ENCODE results near the gene RFC3. TPM values are rescaled to one million over a fixed set of nuclear protein-coding genes. Genes with fewer than 3 reads are reported as not detected.

RFC3 gene
- total RNA-seq, 1 experiment from 2014 or later: 38.2 TPM

GRCh38 chr13:33868343-33868994, 50.5 kb downstream of the RFC3 start (continued):
- TF ChIP-seq SRF (IDR thresholded peaks at IDR 0.05; ENCODE audit: low read depth) (no peak), FOSL1 (IDR thresholded peaks at IDR 0.05; ENCODE audit: low read depth) (no peak), SP1 (IDR thresholded peaks at IDR 0.05; ENCODE audit: low read depth) (no peak), EGR1 (IDR thresholded peaks at IDR 0.05; ENCODE audit: low read depth) (no peak), ZFX (IDR thresholded peaks at IDR 0.05) (no peak)
- TF ChIP-seq, protein P1, sequence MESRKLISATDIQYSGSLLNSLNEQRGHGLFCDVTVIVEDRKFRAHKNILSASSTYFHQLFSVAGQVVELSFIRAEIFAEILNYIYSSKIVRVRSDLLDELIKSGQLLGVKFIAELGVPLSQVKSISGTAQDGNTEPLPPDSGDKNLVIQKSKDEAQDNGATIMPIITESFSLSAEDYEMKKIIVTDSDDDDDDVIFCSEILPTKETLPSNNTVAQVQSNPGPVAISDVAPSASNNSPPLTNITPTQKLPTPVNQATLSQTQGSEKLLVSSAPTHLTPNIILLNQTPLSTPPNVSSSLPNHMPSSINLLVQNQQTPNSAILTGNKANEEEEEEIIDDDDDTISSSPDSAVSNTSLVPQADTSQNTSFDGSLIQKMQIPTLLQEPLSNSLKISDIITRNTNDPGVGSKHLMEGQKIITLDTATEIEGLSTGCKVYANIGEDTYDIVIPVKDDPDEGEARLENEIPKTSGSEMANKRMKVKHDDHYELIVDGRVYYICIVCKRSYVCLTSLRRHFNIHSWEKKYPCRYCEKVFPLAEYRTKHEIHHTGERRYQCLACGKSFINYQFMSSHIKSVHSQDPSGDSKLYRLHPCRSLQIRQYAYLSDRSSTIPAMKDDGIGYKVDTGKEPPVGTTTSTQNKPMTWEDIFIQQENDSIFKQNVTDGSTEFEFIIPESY (IDR thresholded peaks at IDR 0.05; ENCODE audit: extremely low read depth, insufficient replicate concordance, low read length): no peak

DNA sequence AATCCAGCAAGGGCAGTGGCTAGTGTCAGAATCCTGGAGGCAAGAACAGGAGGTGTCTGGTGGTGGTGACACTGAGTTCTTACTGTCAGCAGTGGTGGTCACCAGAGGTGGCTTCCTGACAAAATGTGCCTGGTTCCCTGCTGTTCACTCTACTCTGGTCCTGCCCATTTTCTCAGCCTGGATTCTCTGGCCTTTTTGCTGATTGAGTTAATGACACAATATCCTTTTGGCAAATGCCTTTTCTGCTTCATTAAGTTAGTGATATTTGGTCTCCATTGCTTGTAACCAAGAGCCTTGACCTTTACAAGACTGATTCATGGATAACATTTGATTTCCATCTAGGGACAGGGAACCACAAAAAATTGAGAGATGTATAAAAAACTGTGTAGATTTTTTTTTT, 51.1 kb downstream of the RFC3 start:
- no peak for ATAC-seq
- RAD21 ChIA-PET (ENCODE audit: low non-redundant PET in 1 of 2, low total read pairs in 2 of 2, uncharacterized antibody in 2 of 2, unreplicated experiment in 2 of 2): no interaction called here
- DNase-seq (ENCODE audit: low read depth, low spot score): no peak
- no peaks in the 10 kb centered on the region for H3K9me3 ChIP-seq (ENCODE audit: control insufficient read depth in 1 of 2, insufficient read depth in 1 of 2, low read depth in 1 of 2, low read length in 2 of 2)
- no peaks in the 10 kb centered on the region for H3K36me3 ChIP-seq (ENCODE audit: control insufficient read depth in 1 of 2, insufficient read depth in 2 of 2, low read length in 2 of 2)
- H3K4me2 ChIP-seq (ENCODE audit: low read length): no peak overlapping the region
- intact Hi-C loops (cut with micrococcal nuclease): no loop called here
- H3K27ac ChIP-seq (ENCODE audit: low read depth, low read length): no peak overlapping the region
- TF ChIP-seq JUND (IDR thresholded peaks at IDR 0.05) (no peak), TCF7L2 (IDR thresholded peaks at IDR 0.05; ENCODE audit: borderline replicate concordance, extremely low read depth, insufficient read depth, insufficient read length) (no peak), POLR2AphosphoS5 (IDR thresholded peaks at IDR 0.05; ENCODE audit: low read depth, low read length) (no peak), REST (IDR thresholded peaks at IDR 0.05; ENCODE audit: low read depth) (no peak), ZFX (IDR thresholded peaks at IDR 0.05) (no peak), EZH2 (IDR thresholded peaks at IDR 0.05) (no peak), CBX3 (IDR thresholded peaks at IDR 0.05; ENCODE audit: low read depth) (no peak), EGR1 (IDR thresholded peaks at IDR 0.05; ENCODE audit: low read depth) (no peak), EZH2phosphoT487 (IDR thresholded peaks at IDR 0.05; ENCODE audit: borderline replicate concordance) (no peak), SRF (IDR thresholded peaks at IDR 0.05; ENCODE audit: low read depth) (no peak), SP1 (IDR thresholded peaks at IDR 0.05; ENCODE audit: low read depth) (no peak), FOSL1 (IDR thresholded peaks at IDR 0.05; ENCODE audit: low read depth) (no peak), RAD21 (IDR thresholded peaks at IDR 0.05; ENCODE audit: low read depth) (no peak), ELF1 (IDR thresholded peaks at IDR 0.05; ENCODE audit: borderline replicate concordance, low read depth) (no peak)
- TF ChIP-seq, protein P2, sequence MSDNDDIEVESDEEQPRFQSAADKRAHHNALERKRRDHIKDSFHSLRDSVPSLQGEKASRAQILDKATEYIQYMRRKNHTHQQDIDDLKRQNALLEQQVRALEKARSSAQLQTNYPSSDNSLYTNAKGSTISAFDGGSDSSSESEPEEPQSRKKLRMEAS (IDR thresholded peaks at IDR 0.05): no peak
- TF ChIP-seq, protein P3, sequence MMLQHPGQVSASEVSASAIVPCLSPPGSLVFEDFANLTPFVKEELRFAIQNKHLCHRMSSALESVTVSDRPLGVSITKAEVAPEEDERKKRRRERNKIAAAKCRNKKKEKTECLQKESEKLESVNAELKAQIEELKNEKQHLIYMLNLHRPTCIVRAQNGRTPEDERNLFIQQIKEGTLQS (IDR thresholded peaks at IDR 0.05): no peak
- TF ChIP-seq, protein P4, sequence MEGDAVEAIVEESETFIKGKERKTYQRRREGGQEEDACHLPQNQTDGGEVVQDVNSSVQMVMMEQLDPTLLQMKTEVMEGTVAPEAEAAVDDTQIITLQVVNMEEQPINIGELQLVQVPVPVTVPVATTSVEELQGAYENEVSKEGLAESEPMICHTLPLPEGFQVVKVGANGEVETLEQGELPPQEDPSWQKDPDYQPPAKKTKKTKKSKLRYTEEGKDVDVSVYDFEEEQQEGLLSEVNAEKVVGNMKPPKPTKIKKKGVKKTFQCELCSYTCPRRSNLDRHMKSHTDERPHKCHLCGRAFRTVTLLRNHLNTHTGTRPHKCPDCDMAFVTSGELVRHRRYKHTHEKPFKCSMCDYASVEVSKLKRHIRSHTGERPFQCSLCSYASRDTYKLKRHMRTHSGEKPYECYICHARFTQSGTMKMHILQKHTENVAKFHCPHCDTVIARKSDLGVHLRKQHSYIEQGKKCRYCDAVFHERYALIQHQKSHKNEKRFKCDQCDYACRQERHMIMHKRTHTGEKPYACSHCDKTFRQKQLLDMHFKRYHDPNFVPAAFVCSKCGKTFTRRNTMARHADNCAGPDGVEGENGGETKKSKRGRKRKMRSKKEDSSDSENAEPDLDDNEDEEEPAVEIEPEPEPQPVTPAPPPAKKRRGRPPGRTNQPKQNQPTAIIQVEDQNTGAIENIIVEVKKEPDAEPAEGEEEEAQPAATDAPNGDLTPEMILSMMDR (IDR thresholded peaks at IDR 0.05 in 2 of 3, conservative IDR thresholded peaks at IDR 0.05 in 1 of 3; ENCODE audit: borderline replicate concordance in 1 of 3, insufficient read depth in 1 of 3, low read depth in 2 of 3, low read length in 2 of 3): no peak
- no peaks in the 10 kb centered on the region for H3K79me2 ChIP-seq (ENCODE audit: insufficient read depth, low read length)
- no peaks in the 10 kb centered on the region for H3K27me3 ChIP-seq (ENCODE audit: insufficient read depth, low read length)
- POLR2A ChIA-PET: no interaction called here
- no peak overlapping the region for H3K4me3 ChIP-seq (replicated peaks in 1 of 2; ENCODE audit: low read depth in 1 of 2, low read length in 2 of 2)
- no TSS peak for BruUV-seq (replicated peaks)
- CTCF ChIA-PET: no interaction called here
- H3K9ac ChIP-seq (ENCODE audit: low read length): no peak overlapping the region
- H3K9me2 ChIP-seq (ENCODE audit: insufficient read depth): no peaks in the 10 kb centered on the region
- H2AFZ ChIP-seq (ENCODE audit: low read depth, low read length, poor library complexity, severe bottlenecking): no peak overlapping the region
- no peaks in the 10 kb centered on the region for H3K4me1 ChIP-seq (ENCODE audit: control insufficient read depth in 1 of 2, insufficient read depth in 2 of 2, low read length in 2 of 2)
- no peaks in the 10 kb centered on the region for H4K20me1 ChIP-seq (ENCODE audit: insufficient read depth)
